ENCODE data around the gene TMC2. TPM values are rescaled to one million over a fixed set of nuclear protein-coding genes. Genes with fewer than 3 reads are reported as not detected.

Gene TMC2
- total RNA-seq, 1 experiment from 2014 or later = not detected

DNA sequence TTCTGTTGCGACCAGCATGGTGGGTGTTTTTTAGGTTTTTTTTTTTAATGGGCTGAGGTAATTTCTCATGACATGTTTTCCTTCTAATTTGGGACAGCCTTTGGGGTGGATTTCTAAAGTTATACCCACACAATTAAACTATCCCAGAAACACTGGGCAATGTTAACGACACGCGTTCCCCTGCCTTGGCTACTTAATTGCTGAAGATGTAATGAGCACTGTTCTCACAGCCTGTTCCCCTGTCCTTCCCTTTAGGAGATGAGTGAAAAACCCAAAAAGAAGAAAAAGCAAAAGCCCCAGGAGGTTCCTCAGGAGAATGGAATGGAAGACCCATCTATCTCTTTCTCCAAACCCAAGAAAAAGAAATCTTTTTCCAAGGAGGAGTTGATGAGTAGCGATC lies 121.3 kb downstream of the TMC2 start:
- intact Hi-C loops (cut with micrococcal nuclease) = no loop called here
- H3K4me1 Mint-ChIP-seq (ENCODE audit: insufficient read depth, unreplicated experiment) = peaks cover 34% of the 10 kb centered on the region
- TF ChIP-seq, protein P1, sequence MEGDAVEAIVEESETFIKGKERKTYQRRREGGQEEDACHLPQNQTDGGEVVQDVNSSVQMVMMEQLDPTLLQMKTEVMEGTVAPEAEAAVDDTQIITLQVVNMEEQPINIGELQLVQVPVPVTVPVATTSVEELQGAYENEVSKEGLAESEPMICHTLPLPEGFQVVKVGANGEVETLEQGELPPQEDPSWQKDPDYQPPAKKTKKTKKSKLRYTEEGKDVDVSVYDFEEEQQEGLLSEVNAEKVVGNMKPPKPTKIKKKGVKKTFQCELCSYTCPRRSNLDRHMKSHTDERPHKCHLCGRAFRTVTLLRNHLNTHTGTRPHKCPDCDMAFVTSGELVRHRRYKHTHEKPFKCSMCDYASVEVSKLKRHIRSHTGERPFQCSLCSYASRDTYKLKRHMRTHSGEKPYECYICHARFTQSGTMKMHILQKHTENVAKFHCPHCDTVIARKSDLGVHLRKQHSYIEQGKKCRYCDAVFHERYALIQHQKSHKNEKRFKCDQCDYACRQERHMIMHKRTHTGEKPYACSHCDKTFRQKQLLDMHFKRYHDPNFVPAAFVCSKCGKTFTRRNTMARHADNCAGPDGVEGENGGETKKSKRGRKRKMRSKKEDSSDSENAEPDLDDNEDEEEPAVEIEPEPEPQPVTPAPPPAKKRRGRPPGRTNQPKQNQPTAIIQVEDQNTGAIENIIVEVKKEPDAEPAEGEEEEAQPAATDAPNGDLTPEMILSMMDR (IDR thresholded peaks at IDR 0.05; ENCODE audit: unreplicated experiment) = no peak
- no peak overlapping the region for H3K27ac Mint-ChIP-seq (ENCODE audit: low read depth, unreplicated experiment)
- BruUV-seq (replicated peaks) = no TSS peak
- no peak overlapping the region for H3K4me3 Mint-ChIP-seq (ENCODE audit: unreplicated experiment)
- ChIA-PET POLR2A (no interaction called here), CTCF (interaction anchor here (0.8 to 1.6 kb wide), 2 partner anchors 11 to 28 kb away, joined by 3 to 6 read pairs; no protein-coding TSS in a partner anchor)
- H3K36me3 Mint-ChIP-seq (ENCODE audit: insufficient read depth, unreplicated experiment) = peaks cover 82% of the 10 kb centered on the region
- H3K27me3 Mint-ChIP-seq (ENCODE audit: insufficient read depth, unreplicated experiment) = no peaks in the 10 kb centered on the region
- no peaks in the 10 kb centered on the region for H3K9me3 Mint-ChIP-seq (ENCODE audit: unreplicated experiment)
- no peak for DNase-seq (ENCODE audit: unreplicated experiment)

DNA sequence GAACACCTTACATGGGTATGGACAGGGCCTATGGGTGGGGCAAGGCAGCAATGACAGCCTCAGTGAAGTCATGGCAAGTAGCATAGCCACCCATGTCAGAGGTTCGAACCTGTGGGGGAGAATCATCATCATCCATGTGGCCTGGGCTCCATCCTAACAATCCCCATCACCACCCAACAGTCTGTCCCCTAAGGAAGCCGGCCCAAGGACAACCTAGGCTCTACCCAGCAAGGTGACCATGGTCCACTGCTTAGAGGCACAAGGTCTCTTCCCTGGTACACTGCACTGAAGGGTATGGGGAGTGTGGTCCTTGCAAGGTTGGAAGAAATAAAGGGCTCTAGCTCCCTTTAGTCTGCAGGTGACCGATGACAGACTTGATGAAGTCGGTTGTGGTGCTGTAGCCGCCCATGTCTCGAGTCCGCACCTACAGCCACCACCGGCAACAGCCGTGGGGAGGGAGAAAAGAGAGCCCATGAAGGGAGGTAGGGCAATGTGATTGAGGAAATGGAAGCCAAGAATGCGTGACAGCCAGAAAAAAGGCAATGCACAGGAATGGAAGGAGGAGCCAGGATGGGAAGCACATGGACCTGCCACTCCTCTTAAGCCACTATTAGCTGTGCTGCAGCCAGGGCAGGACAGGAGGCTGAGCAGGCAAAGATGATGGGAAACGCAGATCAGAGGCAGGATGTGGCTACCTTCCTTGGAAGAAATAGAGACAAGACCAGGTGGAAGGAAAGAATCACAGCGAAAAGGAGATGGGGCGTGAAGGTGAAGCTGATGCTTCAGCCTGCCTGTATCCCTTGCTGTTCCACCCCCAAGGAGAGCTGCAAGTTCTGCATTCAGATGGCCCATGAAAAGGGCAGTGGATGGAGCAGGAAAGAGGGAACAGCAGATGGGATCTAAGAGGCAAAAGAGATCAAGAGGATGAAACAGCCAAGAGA lies 122.3 kb downstream of the TMC2 start:
- H3K27ac Mint-ChIP-seq (ENCODE audit: low read depth, unreplicated experiment) = no peak overlapping the region

DNA sequence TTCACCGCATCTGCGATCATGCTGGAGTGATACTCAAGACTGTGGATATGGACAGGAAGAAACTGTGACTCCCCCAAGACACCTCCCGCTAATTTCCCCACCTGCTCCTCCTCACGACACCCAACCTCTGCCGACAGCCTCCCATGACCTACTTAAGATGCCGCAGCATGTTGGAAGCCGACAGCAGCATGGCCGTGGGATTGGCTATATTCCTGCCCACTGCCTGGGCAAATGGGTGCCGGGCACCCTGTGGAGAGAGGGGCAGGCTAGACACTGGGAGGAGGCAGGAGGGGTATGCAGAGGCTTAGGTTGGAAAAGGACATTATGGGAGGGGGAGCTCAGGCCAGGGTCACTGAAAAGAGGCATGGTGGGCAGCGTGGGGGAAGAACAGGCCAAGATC lies 123.2 kb downstream of the TMC2 start:
- ChIA-PET POLR2A (interaction anchor here (1.5 to 11.0 kb wide), 2 partner anchors 7 to 190 kb away, joined by 3 to 241 read pairs; partner anchors contain the start of gene NOP56), CTCF (no interaction called here)
- H3K4me3 Mint-ChIP-seq (ENCODE audit: unreplicated experiment) = no peak overlapping the region

More for the DNA sequence above, 122.3 kb downstream of the TMC2 start:
- BruUV-seq (replicated peaks) = no TSS peak
- ChIA-PET CTCF (interaction anchor here (0.6 kb wide), 1 partner anchor 22 kb away, joined by 3 read pairs; no protein-coding TSS in a partner anchor), POLR2A (interaction anchor here (0.5 to 1.5 kb wide), 4 partner anchors 9 to 315 kb away, joined by 3 to 4 read pairs (median 4); no protein-coding TSS in a partner anchor)
- intact Hi-C loops (cut with micrococcal nuclease) = no loop called here
- TF ChIP-seq, protein P1 (IDR thresholded peaks at IDR 0.05; ENCODE audit: unreplicated experiment) = no peak
- DNase-seq (ENCODE audit: unreplicated experiment) = no peak
- H3K4me1 Mint-ChIP-seq (ENCODE audit: insufficient read depth, unreplicated experiment) = peaks cover 34% of the 10 kb centered on the region
- peaks cover 79% of the 10 kb centered on the region for H3K36me3 Mint-ChIP-seq (ENCODE audit: insufficient read depth, unreplicated experiment)
- no peaks in the 10 kb centered on the region for H3K9me3 Mint-ChIP-seq (ENCODE audit: unreplicated experiment)
- H3K4me3 Mint-ChIP-seq (ENCODE audit: unreplicated experiment) = no peak overlapping the region
- no peaks in the 10 kb centered on the region for H3K27me3 Mint-ChIP-seq (ENCODE audit: insufficient read depth, unreplicated experiment)

More for the DNA sequence above, 123.2 kb downstream of the TMC2 start:
- peaks cover 32% of the 10 kb centered on the region for H3K4me1 Mint-ChIP-seq (ENCODE audit: insufficient read depth, unreplicated experiment)
- H3K27me3 Mint-ChIP-seq (ENCODE audit: insufficient read depth, unreplicated experiment) = no peaks in the 10 kb centered on the region
- no peak overlapping the region for H3K27ac Mint-ChIP-seq (ENCODE audit: low read depth, unreplicated experiment)
- BruUV-seq (replicated peaks) = no TSS peak
- peaks cover 78% of the 10 kb centered on the region for H3K36me3 Mint-ChIP-seq (ENCODE audit: insufficient read depth, unreplicated experiment)
- no peaks in the 10 kb centered on the region for H3K9me3 Mint-ChIP-seq (ENCODE audit: unreplicated experiment)
- DNase-seq (ENCODE audit: unreplicated experiment) = no peak
- TF ChIP-seq, protein P1 (IDR thresholded peaks at IDR 0.05; ENCODE audit: unreplicated experiment) = no peak
- intact Hi-C loops (cut with micrococcal nuclease) = no loop called here

Data from MCF 10A (cell line).